ENCODE data around the gene RBM48.

DNA sequence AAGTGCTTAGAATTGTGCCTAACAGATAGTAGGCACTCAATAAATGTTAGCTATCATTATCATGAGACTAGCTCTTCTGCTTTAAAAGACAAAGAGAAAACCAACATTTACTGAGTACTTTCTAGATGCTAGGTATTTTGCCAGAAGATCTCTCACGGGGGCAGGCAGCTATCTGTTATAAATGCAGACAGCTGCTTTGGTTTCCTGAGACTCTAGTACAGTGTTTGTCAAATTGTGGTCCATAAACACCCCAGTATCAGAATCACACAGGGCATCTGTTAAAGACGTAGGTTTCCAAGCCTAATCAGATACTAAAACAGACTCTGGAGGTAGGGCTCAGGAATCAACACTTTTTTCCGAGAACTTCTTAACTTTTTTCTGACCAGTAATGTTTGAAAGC is 47.7 kb downstream of the RBM48 start:
- TF ChIP-seq REST (IDR thresholded peaks at IDR 0.05; ENCODE audit: insufficient read depth in 1 of 2, low read depth in 2 of 2, low read length in 2 of 2) (no peak), SIN3A (IDR thresholded peaks at IDR 0.05; ENCODE audit: borderline replicate concordance, insufficient read depth, low read length) (no peak), POLR2AphosphoS5 (IDR thresholded peaks at IDR 0.05; ENCODE audit: low read depth, low read length) (no peak)

All from PFSK-1 (cell line).